ENCODE measurements around the gene LYPD6.

The LYPD6 gene

DNA sequence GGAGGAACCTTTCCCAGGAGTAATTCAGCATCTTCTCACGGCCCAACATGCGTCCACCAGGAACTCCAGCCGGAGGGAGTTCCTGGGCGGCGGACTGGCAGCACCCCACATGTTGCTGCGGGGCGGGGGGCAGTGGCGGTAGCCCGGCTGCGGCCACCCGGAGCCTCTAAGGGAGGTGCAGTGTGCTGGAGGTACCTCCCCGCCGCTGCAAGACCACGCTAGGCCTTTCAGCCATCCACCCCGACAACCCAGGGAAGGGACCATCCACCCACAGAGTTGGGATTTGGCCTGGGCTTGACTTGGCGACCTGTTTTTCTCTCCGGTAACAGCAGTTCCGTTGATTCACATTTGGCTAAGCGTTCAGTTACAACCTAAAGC lies 625 bp downstream of the LYPD6 start:
- H3K27ac Mint-ChIP-seq = no peak overlapping the region

DNA sequence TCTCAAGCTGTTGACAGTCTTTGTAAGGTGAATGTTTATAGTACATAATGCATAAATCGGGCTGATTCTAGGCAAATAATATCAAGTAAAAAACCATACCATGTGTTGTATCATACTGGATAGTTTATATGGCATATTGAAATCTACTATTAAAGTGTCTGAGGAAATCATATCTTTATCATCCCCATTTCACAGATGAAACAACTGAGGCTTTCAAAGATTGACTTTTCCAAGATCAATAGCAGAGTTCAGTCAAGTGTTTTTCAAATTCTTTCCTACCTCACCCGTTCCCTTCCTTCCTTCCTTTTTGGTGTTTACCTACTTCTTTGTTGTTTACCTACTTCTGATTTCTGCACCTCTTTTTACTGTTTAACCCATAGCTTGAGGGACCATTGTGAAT lies 2.0 kb downstream of the LYPD6 start:
- Mint-ChIP-seq H3K36me3 (ENCODE audit: low read depth) (no peaks in the 10 kb centered on the region), H3K27me3 (peaks cover 64% of the 10 kb centered on the region), H3K27ac (no peak overlapping the region), H3K4me1 (no peaks in the 10 kb centered on the region), H3K4me3 (no peak overlapping the region), H3K9me3 (peaks cover 8% of the 10 kb centered on the region)
- ATAC-seq = no peak
- DNase-seq = no peak

More for the DNA sequence above, 625 bp downstream of the LYPD6 start:
- peaks cover 61% of the 10 kb centered on the region for H3K27me3 Mint-ChIP-seq
- ATAC-seq (no peak), DNase-seq (no peak)
- no peaks in the 10 kb centered on the region for H3K36me3 Mint-ChIP-seq (ENCODE audit: low read depth)
- no peaks in the 10 kb centered on the region for H3K4me1 Mint-ChIP-seq
- no peaks in the 10 kb centered on the region for H3K9me3 Mint-ChIP-seq
- no peak overlapping the region for H3K4me3 Mint-ChIP-seq

DNA sequence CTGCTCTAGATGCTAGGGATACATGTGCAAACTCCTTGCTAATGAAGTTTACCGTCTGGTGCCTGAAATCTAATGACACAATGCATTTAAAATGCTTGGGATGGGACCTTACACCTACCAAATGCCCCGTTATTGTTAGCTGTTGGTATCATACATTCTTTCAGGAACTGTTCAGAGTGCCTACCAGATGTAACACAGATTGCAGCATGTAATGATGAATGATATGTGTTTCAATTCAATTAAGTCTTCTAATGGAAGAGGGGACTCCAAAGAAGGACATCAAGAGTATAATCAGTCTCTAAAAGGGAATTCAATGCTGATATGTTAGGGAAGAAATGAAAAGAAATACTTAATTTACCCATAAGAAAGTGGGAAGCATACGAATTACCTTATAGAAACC lies 3.2 kb downstream of the LYPD6 start:
- Mint-ChIP-seq H3K4me3 (no peak overlapping the region), H3K27me3 (peaks cover 53% of the 10 kb centered on the region), H3K27ac (no peak overlapping the region), H3K36me3 (ENCODE audit: low read depth) (no peaks in the 10 kb centered on the region), H3K9me3 (peaks cover 14% of the 10 kb centered on the region), H3K4me1 (no peaks in the 10 kb centered on the region)
- no peak for DNase-seq
- ATAC-seq = no peak

DNA sequence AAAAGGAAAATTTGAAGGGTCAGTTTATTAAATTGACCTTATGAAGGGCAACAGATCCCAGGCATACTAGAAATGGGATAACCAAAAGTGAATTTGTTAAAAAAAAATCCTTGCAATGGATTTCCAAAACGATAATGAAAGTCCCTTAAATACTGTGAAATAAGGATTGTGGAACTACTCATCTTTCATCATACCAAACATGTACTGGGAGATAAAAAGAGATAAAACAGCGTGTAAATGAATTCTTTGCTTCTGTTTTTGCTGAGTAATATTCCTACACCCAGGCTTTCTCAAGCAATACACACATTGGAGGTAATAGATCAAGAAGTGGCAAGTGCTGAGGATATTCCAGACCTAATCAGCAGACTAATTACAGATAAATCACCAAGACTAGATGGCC lies 3.8 kb downstream of the LYPD6 start:
- DNase-seq = no peak
- Mint-ChIP-seq H3K4me1 (no peaks in the 10 kb centered on the region), H3K9me3 (peaks cover 14% of the 10 kb centered on the region), H3K27me3 (peaks cover 48% of the 10 kb centered on the region), H3K4me3 (no peak overlapping the region), H3K27ac (no peak overlapping the region), H3K36me3 (ENCODE audit: low read depth) (no peaks in the 10 kb centered on the region)
- ATAC-seq = no peak

DNA sequence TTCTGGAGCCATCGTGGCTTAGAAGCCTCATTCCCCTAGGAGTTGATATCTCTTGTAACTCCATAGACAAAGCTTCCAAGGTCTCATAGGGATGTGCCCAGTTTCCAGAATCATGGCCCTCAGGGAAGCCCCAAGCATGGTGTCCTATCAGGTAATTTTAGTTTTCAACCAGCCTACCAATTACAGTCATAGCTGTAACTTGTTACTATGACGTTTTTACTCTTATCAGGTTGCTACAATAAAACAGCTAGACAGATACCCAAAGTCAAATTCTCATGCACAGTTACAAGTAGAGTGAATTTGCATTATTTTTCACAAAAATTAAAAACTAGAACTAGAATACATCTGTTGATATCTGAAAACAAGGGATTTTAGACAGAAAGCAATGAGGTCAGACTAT lies 8.9 kb downstream of the LYPD6 start:
- no peaks in the 10 kb centered on the region for H3K36me3 Mint-ChIP-seq (ENCODE audit: low read depth)
- peaks cover 10% of the 10 kb centered on the region for H3K27me3 Mint-ChIP-seq
- ATAC-seq = no peak
- H3K4me3 Mint-ChIP-seq = no peak overlapping the region
- H3K4me1 Mint-ChIP-seq = no peaks in the 10 kb centered on the region
- H3K9me3 Mint-ChIP-seq = peaks cover 14% of the 10 kb centered on the region
- H3K27ac Mint-ChIP-seq = no peak overlapping the region
- DNase-seq = no peak

DNA sequence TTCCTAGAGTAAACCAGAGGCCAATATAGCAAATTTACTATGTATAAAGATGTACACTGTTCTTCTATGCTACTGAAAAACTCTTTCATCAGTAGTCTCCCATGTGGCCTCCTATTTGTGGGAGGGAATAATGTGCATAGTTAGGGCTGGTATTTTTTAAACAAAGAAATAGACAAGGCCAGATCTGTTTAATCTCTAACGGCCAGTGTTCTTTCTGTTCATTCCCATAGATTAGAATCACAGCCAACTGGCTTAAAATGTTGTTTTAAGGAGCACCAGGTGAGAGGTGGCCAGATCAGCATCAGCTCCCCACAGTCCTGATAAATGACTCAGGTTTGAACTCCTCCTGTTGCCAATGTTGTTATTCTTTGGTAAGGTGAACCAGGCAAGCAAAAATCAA lies 12.1 kb downstream of the LYPD6 start:
- no peak for ATAC-seq
- Mint-ChIP-seq H3K27ac (no peak overlapping the region), H3K36me3 (ENCODE audit: low read depth) (no peaks in the 10 kb centered on the region), H3K27me3 (peaks cover 3% of the 10 kb centered on the region), H3K4me3 (no peak overlapping the region), H3K9me3 (peaks cover 4% of the 10 kb centered on the region), H3K4me1 (no peaks in the 10 kb centered on the region)
- no peak for DNase-seq

DNA sequence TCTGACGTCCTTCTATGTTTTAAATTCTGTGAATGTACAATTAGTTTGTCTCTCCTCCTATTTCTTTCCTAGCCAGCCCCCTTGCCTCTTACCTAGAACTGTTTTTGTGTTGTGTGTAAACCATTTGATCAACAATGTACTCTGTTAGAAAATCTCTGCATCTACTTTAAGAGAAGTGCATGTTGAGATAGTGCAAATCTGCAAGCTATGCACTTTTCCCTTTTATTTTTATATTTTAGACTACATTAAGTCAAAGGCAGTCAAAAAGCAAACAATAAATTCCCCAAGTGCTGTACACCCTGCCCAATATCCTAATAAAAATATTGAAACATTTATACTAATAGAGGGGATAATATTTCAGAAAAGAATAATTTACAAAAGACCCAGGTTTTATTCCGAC lies 13.7 kb downstream of the LYPD6 start:
- DNase-seq (no peak), ATAC-seq (no peak)
- Mint-ChIP-seq H3K36me3 (ENCODE audit: low read depth) (no peaks in the 10 kb centered on the region), H3K4me3 (no peak overlapping the region), H3K9me3 (no peaks in the 10 kb centered on the region), H3K27ac (no peak overlapping the region), H3K27me3 (peaks cover 10% of the 10 kb centered on the region), H3K4me1 (no peaks in the 10 kb centered on the region)

DNA sequence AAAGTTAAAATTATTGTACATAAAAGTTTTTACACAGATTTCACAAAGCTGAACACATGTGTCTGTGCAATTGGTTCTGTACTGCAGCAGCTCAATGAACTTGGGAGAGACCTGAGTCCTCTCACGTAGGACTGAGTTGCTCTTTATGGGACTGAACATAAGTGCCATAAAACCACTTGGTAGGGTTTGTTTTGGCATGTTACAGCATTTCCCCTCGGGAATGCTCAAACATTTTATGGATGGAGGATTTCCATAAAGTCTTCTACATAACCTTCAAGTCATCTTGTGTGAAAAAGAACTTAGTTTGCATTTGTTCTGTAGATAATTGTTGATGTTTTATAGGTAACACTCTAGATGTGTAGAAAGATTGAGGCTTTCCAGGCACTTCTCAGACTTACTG lies 15.9 kb downstream of the LYPD6 start:
- Mint-ChIP-seq H3K4me1 (no peaks in the 10 kb centered on the region), H3K27ac (no peak overlapping the region), H3K4me3 (no peak overlapping the region), H3K27me3 (peaks cover 12% of the 10 kb centered on the region), H3K36me3 (ENCODE audit: low read depth) (no peaks in the 10 kb centered on the region), H3K9me3 (no peaks in the 10 kb centered on the region)
- no peak for DNase-seq
- ATAC-seq = no peak

DNA sequence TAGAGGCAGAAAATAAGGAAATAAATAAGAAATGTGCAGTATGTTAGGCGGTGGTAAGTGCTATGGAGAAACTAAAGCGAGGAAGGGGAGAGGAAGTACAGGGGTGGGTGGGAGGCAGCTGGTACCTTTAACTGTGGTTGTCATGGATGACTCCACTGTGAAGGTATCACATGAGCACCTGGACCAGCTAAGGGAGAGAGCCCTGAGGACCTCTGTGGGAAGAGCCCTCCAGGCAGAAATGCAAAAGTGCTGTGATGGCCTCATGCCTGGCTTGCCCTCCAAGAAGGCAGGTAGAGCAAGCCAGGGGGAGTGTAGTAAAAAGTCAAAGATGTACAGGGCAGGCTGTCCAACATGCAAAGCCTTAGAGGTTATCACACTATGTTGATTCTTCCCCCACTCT lies 17.9 kb downstream of the LYPD6 start:
- Mint-ChIP-seq H3K4me3 (no peak overlapping the region), H3K27ac (no peak overlapping the region), H3K4me1 (no peaks in the 10 kb centered on the region), H3K36me3 (ENCODE audit: low read depth) (no peaks in the 10 kb centered on the region), H3K27me3 (peaks cover 12% of the 10 kb centered on the region), H3K9me3 (no peaks in the 10 kb centered on the region)
- no peak for DNase-seq
- no peak for ATAC-seq

DNA sequence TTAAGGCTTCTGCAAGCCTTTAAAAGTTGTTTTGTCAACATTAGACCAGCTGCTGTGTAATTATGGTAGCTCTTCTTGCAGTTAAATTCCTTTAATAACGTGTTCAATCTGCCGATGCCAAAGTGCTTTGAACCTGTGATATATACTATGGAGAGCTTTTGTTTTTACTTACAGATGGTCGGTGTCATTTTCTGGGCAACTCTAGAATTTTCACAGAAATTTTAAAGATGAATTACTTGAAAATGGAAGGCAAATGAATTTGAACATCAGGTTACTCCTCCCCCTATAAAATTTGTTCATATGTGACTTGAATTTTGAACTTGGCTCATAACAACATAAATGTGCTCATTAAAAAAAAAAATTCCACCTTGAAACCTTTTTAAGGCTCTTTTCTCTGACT lies 23.0 kb downstream of the LYPD6 start:
- Mint-ChIP-seq H3K4me3 (no peak overlapping the region), H3K9me3 (no peaks in the 10 kb centered on the region), H3K27ac (no peak overlapping the region), H3K27me3 (peaks cover 6% of the 10 kb centered on the region), H3K4me1 (no peaks in the 10 kb centered on the region), H3K36me3 (ENCODE audit: low read depth) (no peaks in the 10 kb centered on the region)
- ATAC-seq (no peak), DNase-seq (no peak)

DNA sequence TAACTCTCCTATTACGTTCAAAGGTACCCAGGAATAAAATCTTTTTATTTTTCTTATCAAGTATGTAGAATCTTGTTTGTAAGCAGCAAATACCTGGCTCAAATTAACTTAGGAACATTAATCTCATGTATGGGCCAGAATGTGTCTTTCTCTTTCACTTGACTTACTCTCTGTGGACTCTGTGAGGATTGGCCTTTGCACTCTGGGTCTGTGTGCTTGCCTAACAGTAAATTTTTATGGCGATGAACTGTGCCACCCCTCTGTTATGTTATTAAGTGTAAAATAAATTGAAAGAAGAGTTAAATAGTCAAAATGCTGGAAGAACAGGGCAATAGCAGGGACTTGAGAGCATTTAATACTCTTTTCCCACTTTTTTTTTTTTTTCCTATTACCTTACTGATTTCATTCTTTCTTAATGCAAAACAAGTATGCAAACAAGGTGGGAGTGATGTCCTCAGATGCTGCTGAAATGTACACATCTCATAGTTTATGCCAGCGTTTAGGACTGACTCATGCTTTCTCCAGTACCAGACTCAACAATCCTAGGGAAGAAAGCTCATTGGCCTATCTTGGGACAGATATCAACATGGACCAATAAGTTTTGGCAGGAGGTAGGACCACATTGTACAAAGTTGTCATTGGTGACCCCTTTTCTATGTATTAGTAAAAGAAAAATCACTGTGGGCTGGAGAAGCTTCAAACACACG lies 25.5 kb downstream of the LYPD6 start:
- H3K4me1 Mint-ChIP-seq = no peaks in the 10 kb centered on the region
- no peak overlapping the region for H3K27ac Mint-ChIP-seq
- no peak overlapping the region for H3K4me3 Mint-ChIP-seq
- no peaks in the 10 kb centered on the region for H3K9me3 Mint-ChIP-seq
- H3K36me3 Mint-ChIP-seq (ENCODE audit: low read depth) = no peaks in the 10 kb centered on the region
- ATAC-seq (no peak), DNase-seq (no peak)
- peaks cover 2% of the 10 kb centered on the region for H3K27me3 Mint-ChIP-seq

DNA sequence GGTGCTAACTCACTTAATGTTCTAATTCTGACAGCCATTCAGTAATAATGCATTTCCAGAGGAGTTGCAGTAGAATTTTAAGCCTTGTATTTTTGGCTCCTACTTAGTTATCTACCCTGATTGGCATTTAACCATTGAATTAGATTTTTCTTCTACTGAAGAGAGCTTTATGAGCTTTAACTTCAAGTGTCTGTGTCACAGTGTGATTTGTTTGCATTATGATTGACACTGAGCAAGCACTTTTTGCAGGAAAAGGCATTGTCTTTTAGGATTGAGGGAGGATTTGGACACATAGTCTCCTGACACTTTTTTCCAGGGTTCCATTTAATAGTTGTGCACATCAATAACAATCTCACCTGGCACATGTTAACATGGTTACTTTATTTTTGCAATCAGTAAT lies 26.7 kb downstream of the LYPD6 start:
- H3K9me3 Mint-ChIP-seq = no peaks in the 10 kb centered on the region
- no peak for DNase-seq
- no peak overlapping the region for H3K27ac Mint-ChIP-seq
- no peaks in the 10 kb centered on the region for H3K36me3 Mint-ChIP-seq (ENCODE audit: low read depth)
- peaks cover 8% of the 10 kb centered on the region for H3K27me3 Mint-ChIP-seq
- ATAC-seq = no peak
- no peaks in the 10 kb centered on the region for H3K4me1 Mint-ChIP-seq
- H3K4me3 Mint-ChIP-seq = no peak overlapping the region

DNA sequence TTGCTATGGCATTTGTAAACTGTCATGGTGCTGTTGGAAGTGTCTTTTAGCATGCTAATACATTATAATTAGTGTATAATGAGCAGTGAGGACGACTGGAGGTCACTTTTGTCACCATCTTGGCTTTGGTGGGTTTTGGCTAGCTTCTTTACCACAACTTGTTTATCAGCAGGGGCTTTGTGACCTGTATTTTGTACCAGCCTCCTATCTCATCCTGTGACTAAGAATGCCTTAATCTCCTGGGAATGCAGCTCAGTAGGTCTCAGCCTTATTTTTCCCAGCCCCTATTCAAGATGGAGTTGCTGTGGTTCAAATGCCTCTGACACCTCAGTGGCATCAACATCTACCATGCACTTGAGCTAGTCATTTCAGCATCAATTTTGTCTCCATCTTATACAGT lies 29.7 kb downstream of the LYPD6 start:
- Mint-ChIP-seq H3K36me3 (ENCODE audit: low read depth) (no peaks in the 10 kb centered on the region), H3K4me3 (no peak overlapping the region), H3K27ac (no peak overlapping the region), H3K9me3 (no peaks in the 10 kb centered on the region), H3K4me1 (no peaks in the 10 kb centered on the region), H3K27me3 (peaks cover 10% of the 10 kb centered on the region)
- ATAC-seq (no peak), DNase-seq (no peak)

DNA sequence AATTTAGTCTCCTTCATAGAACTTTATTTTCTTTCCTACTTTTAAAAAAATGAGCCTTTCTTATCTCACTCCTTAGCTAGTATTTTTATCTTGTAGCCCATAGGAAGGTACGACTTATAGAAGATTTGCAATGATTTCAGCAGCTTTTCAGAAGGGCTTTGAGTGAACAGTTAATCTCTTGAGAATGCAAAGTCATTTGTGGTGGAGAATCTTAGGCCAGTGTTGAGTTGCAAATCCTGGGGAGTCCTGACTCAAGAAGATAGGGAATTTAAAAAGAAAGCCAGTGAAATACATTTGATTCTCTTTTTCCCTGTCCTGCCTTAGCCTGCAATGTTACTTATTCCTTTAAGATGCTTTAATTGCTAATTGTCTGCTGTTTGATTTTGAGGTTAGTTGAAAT lies 33.6 kb downstream of the LYPD6 start:
- Mint-ChIP-seq H3K27ac (no peak overlapping the region), H3K4me1 (no peaks in the 10 kb centered on the region), H3K36me3 (ENCODE audit: low read depth) (no peaks in the 10 kb centered on the region), H3K27me3 (peaks cover 19% of the 10 kb centered on the region), H3K9me3 (no peaks in the 10 kb centered on the region), H3K4me3 (no peak overlapping the region)
- ATAC-seq = no peak
- no peak for DNase-seq

DNA sequence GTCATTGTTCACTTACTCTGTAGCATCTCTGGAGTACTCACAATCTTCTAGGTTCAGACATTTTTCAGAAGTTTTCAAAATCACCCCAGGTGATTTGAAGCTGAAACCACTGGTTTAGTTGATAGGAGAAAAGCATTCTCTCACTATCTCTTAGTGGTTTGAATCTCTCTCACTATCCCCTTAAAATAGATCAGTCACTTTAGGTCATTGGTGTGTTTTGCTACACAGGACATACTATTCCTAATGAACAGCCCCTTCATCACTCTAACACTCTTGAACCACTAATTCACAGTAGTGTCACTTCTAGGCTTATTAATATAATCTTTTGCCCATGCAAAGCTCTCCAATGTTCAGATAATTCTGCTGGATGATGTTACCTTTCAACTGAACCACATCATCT lies 34.5 kb downstream of the LYPD6 start:
- DNase-seq (no peak), ATAC-seq (no peak)
- Mint-ChIP-seq H3K4me3 (no peak overlapping the region), H3K4me1 (no peaks in the 10 kb centered on the region), H3K27ac (no peak overlapping the region), H3K36me3 (ENCODE audit: low read depth) (no peaks in the 10 kb centered on the region), H3K27me3 (peaks cover 19% of the 10 kb centered on the region), H3K9me3 (no peaks in the 10 kb centered on the region)

DNA sequence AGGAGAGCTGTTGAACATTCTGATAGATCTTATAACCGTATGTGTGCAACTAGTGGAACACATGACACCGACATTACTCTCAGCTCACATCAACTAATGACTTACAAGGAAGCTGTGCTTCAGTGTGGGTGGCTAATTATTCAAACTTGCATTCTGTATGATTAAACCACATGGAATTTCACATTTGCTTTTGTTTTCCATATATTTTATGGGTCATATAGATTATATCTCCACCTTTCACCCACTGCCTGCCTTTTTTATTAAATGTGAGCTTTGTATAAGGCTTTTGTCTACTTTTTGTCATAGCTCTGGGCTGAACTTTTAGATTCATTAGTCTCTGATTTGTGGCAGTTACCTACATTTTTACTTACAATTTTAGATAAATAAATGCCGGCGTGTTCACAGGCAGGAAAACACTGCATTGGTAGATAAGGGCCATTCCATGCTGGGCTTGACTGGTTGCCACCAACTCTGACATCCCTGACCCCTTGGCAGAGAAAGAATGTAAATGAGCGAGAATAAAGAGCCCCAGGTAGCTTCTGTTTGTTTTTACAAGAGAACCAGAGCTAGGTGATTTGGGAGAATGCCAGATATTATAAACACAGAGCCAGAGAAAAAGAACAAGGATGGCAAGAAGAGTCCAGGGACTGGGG lies 35.7 kb downstream of the LYPD6 start:
- Mint-ChIP-seq H3K9me3 (no peaks in the 10 kb centered on the region), H3K4me1 (no peaks in the 10 kb centered on the region)

More for the DNA sequence above, 35.7 kb downstream of the LYPD6 start:
- Mint-ChIP-seq H3K36me3 (ENCODE audit: low read depth) (no peaks in the 10 kb centered on the region), H3K27me3 (peaks cover 15% of the 10 kb centered on the region), H3K4me3 (no peak overlapping the region), H3K27ac (no peak overlapping the region)
- no peak for ATAC-seq
- no peak for DNase-seq
